HCT116 (cell line): Measurements from ENCODE around the gene GAREM2. TPM values are rescaled to one million over a fixed set of nuclear protein-coding genes. Genes with fewer than 3 reads are reported as not detected.

Source experiments
- ATAC-seq: fragments of 200-7000 bp; cut with Tn5 transposase; 2 replicates; pipeline ENCODE4 v1.9.1; 2020; ENCODE audit warnings: mild to moderate bottlenecking, moderate library complexity
- BruUV-seq: library from RNA; stranded (reverse); fragments of 400-500 nt; replicated peaks from 2 replicates; lab custom pipeline; 2021; lab: Mats Ljungman, UMichigan
- CTCF ChIA-PET: fragments of 300-600 bp; sonication (Branson Sonifier 250); formaldehyde crosslinking; loops from one replicate; lab custom pipeline; 2021; ENCODE audit warnings: antibody characterized with exemption; lab: Charles Lee
- POLR2A ChIA-PET: fragments of 300-600, 350-600 bp; sonication (Branson Sonifier 250); formaldehyde crosslinking; loops from one replicate; lab custom pipeline; 2021; ENCODE audit warnings: antibody characterized with exemption; lab: Charles Lee
- RAD21 ChIA-PET, 2 experiments: fragments of 300-600 bp; sonication (Branson Sonifier 250); formaldehyde crosslinking; loops; one replicate each; lab custom pipeline; 2023; ENCODE audit warnings: low total read pairs in 2 of 2; ENCODE audit not compliant: uncharacterized antibody in 2 of 2, unreplicated experiment in 2 of 2, low non-redundant PET in 1 of 2; lab: Charles Lee
- DNase-seq: peaks from one replicate; pipeline ENCODE4 v3.0.0-alpha.2; 2010; ENCODE audit warnings: low read depth, low spot score
- H2AFZ ChIP-seq: fragments of 200-600 bp; shearing (Covaris generic), sonication (generic); 2 replicates; pipeline ENCODE4 v1.6.1; 2017; ENCODE audit warnings: low read depth, mixed run types, mixed read lengths, antibody characterized with exemption, low read length; ENCODE audit not compliant: poor library complexity, severe bottlenecking
- H3K27ac ChIP-seq: 2 replicates; pipeline ENCODE4 v1.5.1; 2012; ENCODE audit warnings: low read depth, low read length
- H3K27me3 ChIP-seq: fragments of 200-600 bp; sonication (generic); 2 replicates; pipeline ENCODE4 v1.6.1; 2016; ENCODE audit warnings: mixed run types, low read length, mixed read lengths; ENCODE audit not compliant: insufficient read depth
- H3K36me3 ChIP-seq, 2 experiments: fragments of 200-500 bp in 1 of 2; fragments of 200-600 bp in 1 of 2; sonication (Bioruptor generic) in 1 of 2; sonication (generic) in 1 of 2; 2 replicates each; pipeline versions ENCODE4 v1.5.1 to v1.6.1; 2014 to 2016; ENCODE audit warnings: low read length in 2 of 2, inconsistent platforms in 1 of 2, mixed read lengths in 1 of 2, mixed run types in 1 of 2; ENCODE audit not compliant: insufficient read depth in 2 of 2, control insufficient read depth in 1 of 2
- H3K4me1 ChIP-seq, 2 experiments: fragments of 200-600 bp in 1 of 2; sonication (generic) in 1 of 2; 2 replicates each; pipeline versions ENCODE4 v1.5.1 to v1.6.1; 2012 to 2017; ENCODE audit warnings: low read length in 2 of 2, inconsistent platforms in 1 of 2, mild to moderate bottlenecking in 1 of 2, mixed read lengths in 1 of 2, mixed run types in 1 of 2, moderate library complexity in 1 of 2; ENCODE audit not compliant: insufficient read depth in 2 of 2, control insufficient read depth in 1 of 2
- H3K4me2 ChIP-seq: fragments of 200-600 bp; sonication (generic); 2 replicates; pipeline ENCODE4 v1.6.1; 2017; ENCODE audit warnings: mixed run types, low read length, mixed read lengths
- H3K4me3 ChIP-seq, 2 experiments: fragments of 200-600 bp in 1 of 2; sonication (generic) in 1 of 2; replicated peaks in 1 of 2; 2 replicates each; pipeline ENCODE4 v1.5.1; 2011 to 2016; ENCODE audit warnings: low read length in 2 of 2, control low read depth in 1 of 2, low read depth in 1 of 2, mild to moderate bottlenecking in 1 of 2, mixed read lengths in 1 of 2, mixed run types in 1 of 2
- H3K79me2 ChIP-seq: fragments of 200-600 bp; sonication (generic); 2 replicates; pipeline ENCODE4 v1.6.1; 2017; ENCODE audit warnings: mild to moderate bottlenecking, mixed run types, low read length, moderate library complexity, mixed read lengths; ENCODE audit not compliant: insufficient read depth
- H3K9ac ChIP-seq: fragments of 200-600 bp; sonication (generic); 2 replicates; pipeline ENCODE4 v1.6.1; 2016; ENCODE audit warnings: low read length, mixed read lengths
- H3K9me2 ChIP-seq: fragments of 200-600 bp; sonication (generic), shearing (Covaris generic); 2 replicates; pipeline ENCODE4 v1.6.1; 2017; ENCODE audit warnings: mixed run types, mild to moderate bottlenecking, moderate library complexity; ENCODE audit not compliant: insufficient read depth
- H3K9me3 ChIP-seq, 2 experiments: fragments of 200-500 bp in 1 of 2; fragments of 200-600 bp in 1 of 2; sonication (Bioruptor generic) in 1 of 2; sonication (generic) in 1 of 2; 2 replicates each; pipeline ENCODE4 v1.6.1; 2014 to 2017; ENCODE audit warnings: low read length in 2 of 2, mixed read lengths in 2 of 2, inconsistent platforms in 1 of 2, low read depth in 1 of 2, mild to moderate bottlenecking in 1 of 2, mixed run types in 1 of 2, moderate library complexity in 1 of 2; ENCODE audit not compliant: control insufficient read depth in 1 of 2, insufficient read depth in 1 of 2
- H4K20me1 ChIP-seq: fragments of 200-600 bp; sonication (generic), shearing (Covaris generic); 2 replicates; pipeline ENCODE4 v1.6.1; 2017; ENCODE audit warnings: mixed run types, mild to moderate bottlenecking, moderate library complexity; ENCODE audit not compliant: insufficient read depth
- ELF1 ChIP-seq: IDR thresholded peaks from 2 replicates; pipeline ENCODE4 v1.6.1; 2012; ENCODE audit warnings: low read depth, borderline replicate concordance
- EZH2 ChIP-seq: fragments of 200-600 bp; sonication (generic); IDR thresholded peaks from 2 replicates; pipeline ENCODE4 v1.6.1; 2017; ENCODE audit warnings: antibody characterized with exemption, mixed run types
- SP1 ChIP-seq: IDR thresholded peaks from 2 replicates; pipeline ENCODE4 v1.6.1; 2012; ENCODE audit warnings: low read depth
- TCF7L2 ChIP-seq: IDR thresholded peaks from 2 replicates; pipeline ENCODE4 v1.7.0; 2011; ENCODE audit warnings: borderline replicate concordance, inconsistent platforms; ENCODE audit not compliant: insufficient read depth, insufficient read length; ENCODE audit errors: extremely low read depth
- ZNF274 ChIP-seq: fragments of 200-500 bp; sonication (Bioruptor generic); IDR thresholded peaks from 2 replicates; pipeline ENCODE4 v1.6.1; 2014; ENCODE audit warnings: mild to moderate bottlenecking, low read depth, low read length, inconsistent platforms
- intact Hi-C: fragments of 100-400 bp; cut with micrococcal nuclease; formaldehyde crosslinking; loops from 2 replicates; pipeline ENCODE4 v1.10.0; 2022
- total RNA-seq: library from RNA; stranded (reverse); gene quantifications from one replicate; pipeline ENCODE4 v1.2.1, GENCODE V29; 2021; ENCODE audit not compliant: unreplicated experiment
- TF ChIP-seq, protein P1 (sequence below): IDR thresholded peaks from 2 replicates; pipeline ENCODE4 v1.6.1; 2012
- TF ChIP-seq, protein P2 (sequence below): IDR thresholded peaks from 2 replicates; pipeline ENCODE4 v1.6.1; 2012; ENCODE audit warnings: low read depth

The GAREM2 gene
- total RNA-seq, 1 experiment from 2014 or later = 13.3 TPM

DNA sequence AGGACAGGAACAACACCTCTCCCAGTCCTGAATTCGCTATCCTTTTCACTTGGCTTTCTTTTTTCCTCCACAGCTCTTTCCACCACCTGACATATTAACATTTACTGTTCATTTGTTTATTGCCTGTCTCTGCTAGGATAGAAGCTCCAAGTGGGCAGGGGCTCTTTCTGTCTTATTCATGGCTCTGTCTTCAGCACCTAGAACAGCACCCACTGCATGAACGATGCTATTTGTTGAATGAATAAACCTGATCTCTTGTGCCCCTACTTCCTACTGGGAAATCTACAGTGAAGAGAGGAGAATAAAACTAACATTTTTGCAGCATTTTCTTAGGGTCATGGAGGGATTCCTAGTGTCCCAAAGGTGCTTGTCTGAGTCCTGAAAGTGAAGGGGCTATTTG is 24.4 kb upstream of the GAREM2 start:
- Histone ChIP-seq H3K4me2 (no peak overlapping the region), H3K36me3 (no peaks in the 10 kb centered on the region), H3K4me3 (no peak overlapping the region), H3K9me3 (no peaks in the 10 kb centered on the region), H4K20me1 (no peaks in the 10 kb centered on the region), H3K27me3 (no peaks in the 10 kb centered on the region), H3K9ac (no peak overlapping the region), H3K79me2 (no peaks in the 10 kb centered on the region), H2AFZ (no peak overlapping the region), H3K9me2 (no peaks in the 10 kb centered on the region), H3K27ac (no peak overlapping the region), H3K4me1 (peaks cover 3% of the 10 kb centered on the region in 2 experiments; a peak in 1 of 4 replicates)
- TF ChIP-seq, protein P1, sequence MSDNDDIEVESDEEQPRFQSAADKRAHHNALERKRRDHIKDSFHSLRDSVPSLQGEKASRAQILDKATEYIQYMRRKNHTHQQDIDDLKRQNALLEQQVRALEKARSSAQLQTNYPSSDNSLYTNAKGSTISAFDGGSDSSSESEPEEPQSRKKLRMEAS = no peak
- TF ChIP-seq ELF1 (no peak), SP1 (no peak)
- TF ChIP-seq, protein P2, sequence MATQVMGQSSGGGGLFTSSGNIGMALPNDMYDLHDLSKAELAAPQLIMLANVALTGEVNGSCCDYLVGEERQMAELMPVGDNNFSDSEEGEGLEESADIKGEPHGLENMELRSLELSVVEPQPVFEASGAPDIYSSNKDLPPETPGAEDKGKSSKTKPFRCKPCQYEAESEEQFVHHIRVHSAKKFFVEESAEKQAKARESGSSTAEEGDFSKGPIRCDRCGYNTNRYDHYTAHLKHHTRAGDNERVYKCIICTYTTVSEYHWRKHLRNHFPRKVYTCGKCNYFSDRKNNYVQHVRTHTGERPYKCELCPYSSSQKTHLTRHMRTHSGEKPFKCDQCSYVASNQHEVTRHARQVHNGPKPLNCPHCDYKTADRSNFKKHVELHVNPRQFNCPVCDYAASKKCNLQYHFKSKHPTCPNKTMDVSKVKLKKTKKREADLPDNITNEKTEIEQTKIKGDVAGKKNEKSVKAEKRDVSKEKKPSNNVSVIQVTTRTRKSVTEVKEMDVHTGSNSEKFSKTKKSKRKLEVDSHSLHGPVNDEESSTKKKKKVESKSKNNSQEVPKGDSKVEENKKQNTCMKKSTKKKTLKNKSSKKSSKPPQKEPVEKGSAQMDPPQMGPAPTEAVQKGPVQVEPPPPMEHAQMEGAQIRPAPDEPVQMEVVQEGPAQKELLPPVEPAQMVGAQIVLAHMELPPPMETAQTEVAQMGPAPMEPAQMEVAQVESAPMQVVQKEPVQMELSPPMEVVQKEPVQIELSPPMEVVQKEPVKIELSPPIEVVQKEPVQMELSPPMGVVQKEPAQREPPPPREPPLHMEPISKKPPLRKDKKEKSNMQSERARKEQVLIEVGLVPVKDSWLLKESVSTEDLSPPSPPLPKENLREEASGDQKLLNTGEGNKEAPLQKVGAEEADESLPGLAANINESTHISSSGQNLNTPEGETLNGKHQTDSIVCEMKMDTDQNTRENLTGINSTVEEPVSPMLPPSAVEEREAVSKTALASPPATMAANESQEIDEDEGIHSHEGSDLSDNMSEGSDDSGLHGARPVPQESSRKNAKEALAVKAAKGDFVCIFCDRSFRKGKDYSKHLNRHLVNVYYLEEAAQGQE = peak; percentile 41
- ATAC-seq = no peak
- ChIA-PET RAD21 (no interaction called here), POLR2A (no interaction called here), CTCF (interaction anchor here (1.0 kb wide), 1 partner anchor 197 kb away, joined by 3 read pairs; no protein-coding TSS in a partner anchor)
- BruUV-seq = no TSS peak
- no peak for DNase-seq
- intact Hi-C loops = loop anchor here (5.0 kb wide), 1 partner anchor 319 kb away; no protein-coding TSS in a partner anchor

DNA sequence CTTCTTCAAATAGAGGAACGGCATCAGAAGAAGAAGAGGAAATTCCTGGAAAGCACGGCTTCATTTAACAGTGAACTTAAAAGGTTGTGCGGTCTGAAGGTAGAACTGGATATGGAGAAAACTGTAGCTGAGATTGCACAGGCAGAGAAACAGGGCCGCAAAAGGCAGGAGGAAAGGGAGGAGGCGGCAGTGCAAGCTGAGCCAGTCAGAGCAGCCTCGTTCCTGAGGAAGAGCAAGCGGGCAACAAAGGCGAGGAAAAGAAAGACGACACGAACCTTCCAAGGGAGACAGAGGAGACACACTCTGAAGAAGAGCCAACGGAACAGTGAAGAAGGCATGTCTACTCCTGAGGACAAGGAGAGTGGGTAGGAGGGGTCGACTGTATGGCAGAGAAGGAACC is 22.6 kb upstream of the GAREM2 start:
- no peak overlapping the region for H3K4me2 ChIP-seq
- H3K4me1 ChIP-seq = no peaks in the 10 kb centered on the region
- ChIA-PET POLR2A (no interaction called here), RAD21 (no interaction called here), CTCF (no interaction called here)
- BruUV-seq = no TSS peak
- intact Hi-C loops = no loop called here
- no peaks in the 10 kb centered on the region for H3K27me3 ChIP-seq
- no peak overlapping the region for H3K27ac ChIP-seq
- no peaks in the 10 kb centered on the region for H3K9me3 ChIP-seq
- H3K9ac ChIP-seq = no peak overlapping the region
- DNase-seq = no peak
- H4K20me1 ChIP-seq = no peaks in the 10 kb centered on the region
- no peak for ATAC-seq
- H3K36me3 ChIP-seq = no peaks in the 10 kb centered on the region
- H3K9me2 ChIP-seq = no peaks in the 10 kb centered on the region
- H3K79me2 ChIP-seq = no peaks in the 10 kb centered on the region
- no peak overlapping the region for H2AFZ ChIP-seq
- TF ChIP-seq EZH2 (no peak), ZNF274 (no peak), TCF7L2 (no peak)
- TF ChIP-seq, all 23 proteins: peak for 0
- H3K4me3 ChIP-seq = no peak overlapping the region
